ENCODE results near the gene PHC3.

DNA sequence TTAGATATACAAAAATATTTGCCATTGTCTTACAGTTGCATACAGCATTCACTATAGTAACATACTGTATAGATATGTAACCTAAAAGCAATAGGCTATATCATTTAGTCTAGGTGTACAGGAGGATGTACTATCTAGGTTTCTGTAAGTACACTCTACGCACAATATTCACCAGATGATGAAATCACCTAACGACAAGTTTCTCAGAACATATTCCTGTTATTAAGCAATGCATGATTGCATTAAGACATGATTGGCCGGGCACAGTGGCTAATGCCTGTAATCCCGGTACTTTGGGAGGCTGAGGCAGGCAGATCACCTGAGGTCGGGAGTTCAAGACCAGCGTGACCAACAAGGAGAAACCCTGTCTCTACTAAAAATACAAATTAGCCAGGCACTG lies 26.2 kb upstream of the PHC3 start:
- TF ChIP-seq, protein P1, sequence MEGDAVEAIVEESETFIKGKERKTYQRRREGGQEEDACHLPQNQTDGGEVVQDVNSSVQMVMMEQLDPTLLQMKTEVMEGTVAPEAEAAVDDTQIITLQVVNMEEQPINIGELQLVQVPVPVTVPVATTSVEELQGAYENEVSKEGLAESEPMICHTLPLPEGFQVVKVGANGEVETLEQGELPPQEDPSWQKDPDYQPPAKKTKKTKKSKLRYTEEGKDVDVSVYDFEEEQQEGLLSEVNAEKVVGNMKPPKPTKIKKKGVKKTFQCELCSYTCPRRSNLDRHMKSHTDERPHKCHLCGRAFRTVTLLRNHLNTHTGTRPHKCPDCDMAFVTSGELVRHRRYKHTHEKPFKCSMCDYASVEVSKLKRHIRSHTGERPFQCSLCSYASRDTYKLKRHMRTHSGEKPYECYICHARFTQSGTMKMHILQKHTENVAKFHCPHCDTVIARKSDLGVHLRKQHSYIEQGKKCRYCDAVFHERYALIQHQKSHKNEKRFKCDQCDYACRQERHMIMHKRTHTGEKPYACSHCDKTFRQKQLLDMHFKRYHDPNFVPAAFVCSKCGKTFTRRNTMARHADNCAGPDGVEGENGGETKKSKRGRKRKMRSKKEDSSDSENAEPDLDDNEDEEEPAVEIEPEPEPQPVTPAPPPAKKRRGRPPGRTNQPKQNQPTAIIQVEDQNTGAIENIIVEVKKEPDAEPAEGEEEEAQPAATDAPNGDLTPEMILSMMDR (conservative IDR thresholded peaks at IDR 0.05 in 1 of 2, IDR thresholded peaks at IDR 0.05 in 1 of 2; ENCODE audit: low read depth in 1 of 2, low read length in 2 of 2), result no peak
- no peak for TF ChIP-seq EZH2 (IDR thresholded peaks at IDR 0.05; ENCODE audit: low read length, missing control alignments)
